Activated CD4-positive, CD25-positive, alpha-beta regulatory T cell treated with anti-CD3 and anti-CD28 coated beads, Interleukin-2, amount 50 U/mL, for 16 hours (primary cell): ENCODE results near the gene SDK2.
"Not testable (repeated sequence)": the region's sequence is repeated elsewhere in the genome, so short reads cannot be mapped to it uniquely, and the experiment has no call there.

Experiments
- DNase-seq: peaks from one replicate; pipeline ENCODE4 v3.0.0-alpha.2; 2020; ENCODE audit warnings: low read depth, low spot score

Gene SDK2

DNA sequence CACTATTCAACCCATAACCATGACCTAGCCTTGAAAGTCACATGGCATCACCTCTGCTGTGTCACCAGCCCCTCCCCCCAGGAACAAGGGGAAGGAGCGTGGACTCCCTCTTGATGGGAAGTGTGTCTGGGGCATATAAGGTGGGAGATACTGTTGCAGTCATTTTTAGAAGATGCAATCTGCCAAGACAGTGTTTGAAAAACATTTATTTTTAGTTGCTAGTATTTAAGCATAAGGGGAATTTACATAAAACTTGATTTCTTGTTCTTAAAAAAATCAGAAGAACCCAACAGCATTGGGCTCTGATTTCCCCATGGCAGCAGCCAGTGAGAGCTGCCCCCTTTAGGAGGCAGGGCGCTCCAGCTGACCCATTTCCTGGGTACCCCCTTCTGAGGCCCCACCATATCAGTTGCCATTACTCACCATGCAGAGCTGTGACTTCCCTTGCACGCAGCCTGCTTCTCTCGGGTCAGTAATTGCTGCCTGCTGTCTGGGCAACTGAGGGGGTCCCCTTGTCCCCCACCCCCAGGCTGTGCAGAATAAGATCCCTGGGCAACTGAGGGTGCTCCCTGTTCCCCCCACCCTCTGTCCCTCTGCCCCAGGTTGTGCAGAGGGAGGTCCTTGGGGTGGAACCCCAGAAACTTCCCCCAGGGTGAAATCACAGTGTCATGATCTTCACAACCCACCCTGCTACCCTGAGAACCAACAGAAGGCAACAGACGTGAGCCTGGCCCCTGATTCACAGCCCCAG lies 320.7 kb downstream of the SDK2 start:
- no peak for DNase-seq

DNA sequence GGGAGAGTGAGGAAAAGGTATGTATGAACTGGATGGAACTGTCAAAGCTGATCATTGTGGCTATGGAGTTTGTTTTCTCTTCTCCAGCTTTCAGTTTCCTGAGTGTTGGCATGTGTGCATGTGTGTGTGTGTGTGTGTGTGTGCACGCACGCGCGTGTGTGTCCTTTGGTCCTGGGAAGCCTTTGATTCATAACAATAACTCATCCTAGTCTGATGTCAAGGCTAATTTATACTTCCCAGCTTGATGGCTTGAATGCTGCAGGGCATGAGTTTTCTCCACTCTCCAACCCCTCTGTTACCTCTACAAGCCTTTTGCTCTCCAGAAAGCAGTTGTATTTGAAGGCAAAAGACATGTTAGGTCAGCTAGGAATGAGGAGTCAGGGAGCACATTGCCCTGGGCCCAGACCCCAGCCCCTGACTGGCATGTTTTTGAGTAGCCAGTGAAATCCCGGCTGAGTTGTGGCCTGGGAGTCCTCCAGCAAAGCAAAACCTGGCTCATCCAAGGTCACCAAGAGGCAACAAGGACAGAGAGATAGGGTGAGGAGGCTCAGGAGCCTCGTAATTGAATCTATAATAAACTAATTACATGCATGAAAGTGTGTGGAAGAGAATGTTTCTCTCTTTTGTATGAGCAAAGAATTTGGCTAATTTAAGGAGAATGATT lies 323.5 kb downstream of the SDK2 start:
- DNase-seq = no peak

DNA sequence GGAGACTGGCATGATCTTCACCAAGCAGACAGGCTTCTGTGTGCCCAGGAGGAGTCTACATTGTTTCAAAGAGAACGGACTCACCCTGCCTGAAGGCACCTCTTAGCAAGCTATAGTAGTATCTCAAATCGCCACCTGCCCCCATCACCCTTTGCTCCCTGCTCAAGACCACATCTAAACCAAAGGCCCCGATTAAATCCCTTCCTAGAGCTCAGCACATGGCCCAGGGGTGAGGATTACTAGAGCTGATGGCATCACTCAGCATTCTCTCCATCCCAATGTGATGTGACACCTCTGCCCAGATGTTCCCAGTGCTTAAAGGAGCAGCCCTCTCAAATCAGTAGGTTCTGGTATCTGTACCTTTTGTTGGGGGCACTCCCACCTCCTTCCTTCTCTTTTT lies 324.5 kb downstream of the SDK2 start:
- no peak for DNase-seq

DNA sequence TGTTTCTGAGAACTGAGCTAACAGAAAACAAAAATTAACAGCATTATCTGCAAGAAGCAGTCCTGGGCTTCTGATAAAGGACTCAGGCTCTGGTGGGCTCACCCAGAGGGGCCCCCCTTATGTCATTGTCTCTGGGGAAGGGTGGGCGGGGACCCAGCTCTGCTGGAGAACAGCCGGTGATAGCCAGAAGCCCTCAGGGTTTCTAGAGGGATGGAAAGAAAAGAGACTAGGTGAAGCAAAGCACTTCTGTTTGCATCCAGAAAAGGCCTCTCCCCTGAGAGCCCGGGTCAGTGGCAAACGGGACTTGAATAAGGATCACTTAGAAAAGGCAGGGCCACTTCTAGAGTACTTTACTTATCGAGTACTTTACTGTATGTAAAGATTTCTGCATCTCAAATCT lies 325.4 kb downstream of the SDK2 start:
- DNase-seq = no peak

DNA sequence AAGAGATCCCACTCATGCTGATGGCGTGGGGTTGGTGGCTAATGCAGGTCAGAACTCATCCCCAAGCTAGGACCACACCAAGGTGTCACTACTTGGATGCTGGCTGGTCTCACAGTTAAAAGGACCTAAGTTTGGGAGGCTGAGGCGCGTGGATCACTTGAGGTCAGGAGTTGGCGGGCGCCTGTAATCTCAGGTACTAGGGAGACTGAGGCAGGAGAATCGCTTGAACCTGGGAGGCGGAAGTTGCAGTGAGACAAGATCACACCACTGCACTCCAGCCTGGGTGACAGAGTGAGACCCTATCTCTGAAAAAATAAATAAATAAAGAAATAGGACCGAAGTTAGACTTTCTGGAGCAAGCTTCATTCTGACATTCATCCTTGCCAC lies 325.8 kb downstream of the SDK2 start:
- DNase-seq = no peak

DNA sequence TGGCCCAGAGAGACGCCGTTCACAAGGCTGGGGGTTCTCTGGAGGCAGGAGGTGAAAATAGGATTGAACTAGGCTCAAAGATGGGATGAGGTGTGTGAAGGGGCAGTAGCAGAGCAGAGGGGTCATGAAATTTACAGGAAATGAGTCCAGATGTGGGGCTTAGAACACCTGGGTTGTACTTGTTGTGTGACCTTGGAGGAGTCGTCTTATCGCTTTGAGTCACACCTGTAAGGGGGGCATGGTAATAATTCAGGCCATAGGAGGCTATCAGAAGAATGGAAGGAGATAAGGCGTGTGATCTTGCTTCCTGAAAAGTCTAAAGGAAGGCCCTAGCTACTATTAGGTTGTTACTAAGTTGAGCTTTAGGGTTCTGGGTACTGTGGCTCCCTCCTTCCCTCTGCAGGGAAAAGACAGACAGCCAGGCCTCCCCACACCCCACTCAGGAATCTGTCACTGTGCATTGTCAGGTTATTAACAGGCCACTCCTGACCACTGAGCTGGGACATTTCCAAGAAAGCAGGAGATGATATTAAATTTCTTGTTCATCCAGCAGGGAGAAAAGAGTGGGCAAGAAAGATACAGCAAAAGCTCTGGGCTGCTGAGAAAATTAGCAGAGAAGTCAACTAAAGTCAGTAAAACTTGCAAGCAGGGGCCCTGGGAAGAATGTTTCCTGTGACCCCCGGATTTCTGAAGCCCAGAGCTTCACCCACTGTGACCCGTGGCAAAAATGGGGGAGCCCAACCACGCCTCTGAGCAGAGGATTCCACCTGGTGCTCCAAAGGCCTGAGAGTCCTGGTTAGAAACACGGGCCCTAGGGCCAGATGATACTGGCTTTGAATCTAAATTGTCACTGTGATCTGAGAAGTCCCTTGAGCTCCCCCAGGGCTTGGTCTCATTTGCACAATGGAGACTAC lies 326.5 kb downstream of the SDK2 start:
- DNase-seq = no peak

DNA sequence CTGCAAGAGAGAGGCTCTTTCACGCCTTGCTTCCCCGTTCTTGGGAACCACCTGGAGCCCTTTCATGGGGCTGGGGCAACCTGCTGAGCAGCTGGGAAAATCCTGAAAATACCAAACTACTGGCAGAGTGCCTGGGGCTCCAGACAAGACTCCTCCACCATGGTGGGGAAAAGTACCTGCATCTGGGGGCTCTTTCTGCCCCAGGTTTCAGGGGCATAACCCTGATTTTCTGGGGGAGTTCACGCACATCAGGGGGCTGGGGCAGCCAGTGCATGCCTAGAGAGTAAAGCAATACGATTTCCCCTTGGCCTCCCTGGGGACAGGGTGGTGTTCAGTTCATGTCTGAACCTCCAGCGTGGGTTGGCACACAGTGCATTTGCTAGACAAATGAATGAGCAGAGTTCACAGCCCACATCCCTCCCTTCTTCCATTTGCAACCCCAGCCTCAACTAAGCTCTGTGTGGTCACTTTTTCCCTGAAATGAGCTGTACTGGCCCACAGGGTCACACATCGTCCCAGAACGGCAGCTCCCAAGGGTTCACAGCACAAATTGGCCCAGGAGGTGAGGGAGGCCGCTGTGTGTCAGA lies 327.2 kb downstream of the SDK2 start:
- DNase-seq = no peak

DNA sequence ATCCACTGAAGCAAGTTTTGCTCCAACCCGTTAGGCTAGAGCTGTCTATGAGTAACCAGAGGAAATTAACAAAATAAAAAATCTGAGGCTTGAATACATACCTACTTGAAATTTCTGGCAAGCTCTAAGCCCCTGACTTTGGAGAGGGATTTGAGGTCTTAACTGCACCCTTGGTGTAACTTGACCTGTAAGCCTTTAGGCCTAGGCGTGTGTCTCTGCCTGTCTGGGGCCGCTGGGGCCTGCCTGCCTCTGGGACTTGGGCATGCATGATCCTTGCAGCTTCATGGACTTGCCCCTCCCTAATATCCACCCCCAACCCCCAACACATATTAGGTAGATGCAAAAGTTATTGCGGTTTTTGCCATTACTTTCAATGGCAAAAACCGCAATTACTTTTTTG lies 328.8 kb downstream of the SDK2 start:
- DNase-seq = no peak

DNA sequence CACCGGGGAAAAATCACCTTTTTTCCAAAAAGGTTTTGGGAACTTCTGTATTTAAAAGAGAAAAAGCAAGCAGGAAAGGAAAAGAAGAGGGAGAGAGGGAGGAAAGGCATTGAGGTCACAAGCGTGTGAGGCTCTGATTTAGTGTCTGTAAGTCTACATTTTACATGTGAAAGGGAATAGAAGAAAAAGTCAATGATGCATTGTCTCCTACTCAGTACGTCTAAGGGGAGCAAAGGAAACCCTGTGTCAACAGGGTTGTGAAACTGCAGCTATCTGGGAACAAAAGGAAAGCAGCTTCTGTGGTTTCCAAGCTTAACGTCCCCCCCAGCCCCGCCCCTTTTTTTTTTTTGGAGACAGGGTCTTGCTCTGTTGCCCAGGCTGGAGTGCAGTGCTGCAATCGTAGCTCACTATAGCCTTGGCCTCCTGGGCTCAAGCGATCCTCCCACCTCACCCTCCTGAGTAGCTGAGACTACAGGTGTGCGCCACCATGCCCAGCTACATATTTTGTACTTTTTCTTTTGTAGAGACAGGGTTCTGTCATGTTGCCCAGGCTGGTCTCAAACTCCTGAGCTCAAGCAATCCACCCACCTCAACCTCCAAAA lies 330.6 kb downstream of the SDK2 start:
- DNase-seq = no peak

DNA sequence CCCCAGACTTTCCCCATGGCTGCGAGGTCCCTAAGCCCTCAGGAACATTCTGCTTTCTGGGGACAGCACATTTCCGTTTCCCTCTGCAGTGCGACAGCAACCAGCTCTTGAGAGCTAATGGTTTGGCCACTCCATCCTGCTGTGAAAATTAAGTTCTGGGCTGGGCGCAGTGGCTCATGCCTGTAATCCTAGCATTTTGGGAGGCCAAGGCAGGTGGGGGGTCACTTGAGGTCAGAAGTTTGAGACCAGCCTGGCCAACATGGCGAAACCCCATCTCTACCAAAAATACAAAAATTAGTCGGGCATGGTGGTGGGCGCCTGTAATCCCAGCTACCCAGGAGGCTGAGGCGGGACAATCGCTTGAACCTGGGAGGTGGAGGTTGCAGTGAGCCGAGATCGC lies 331.4 kb downstream of the SDK2 start:
- DNase-seq = not testable (repeated sequence)

DNA sequence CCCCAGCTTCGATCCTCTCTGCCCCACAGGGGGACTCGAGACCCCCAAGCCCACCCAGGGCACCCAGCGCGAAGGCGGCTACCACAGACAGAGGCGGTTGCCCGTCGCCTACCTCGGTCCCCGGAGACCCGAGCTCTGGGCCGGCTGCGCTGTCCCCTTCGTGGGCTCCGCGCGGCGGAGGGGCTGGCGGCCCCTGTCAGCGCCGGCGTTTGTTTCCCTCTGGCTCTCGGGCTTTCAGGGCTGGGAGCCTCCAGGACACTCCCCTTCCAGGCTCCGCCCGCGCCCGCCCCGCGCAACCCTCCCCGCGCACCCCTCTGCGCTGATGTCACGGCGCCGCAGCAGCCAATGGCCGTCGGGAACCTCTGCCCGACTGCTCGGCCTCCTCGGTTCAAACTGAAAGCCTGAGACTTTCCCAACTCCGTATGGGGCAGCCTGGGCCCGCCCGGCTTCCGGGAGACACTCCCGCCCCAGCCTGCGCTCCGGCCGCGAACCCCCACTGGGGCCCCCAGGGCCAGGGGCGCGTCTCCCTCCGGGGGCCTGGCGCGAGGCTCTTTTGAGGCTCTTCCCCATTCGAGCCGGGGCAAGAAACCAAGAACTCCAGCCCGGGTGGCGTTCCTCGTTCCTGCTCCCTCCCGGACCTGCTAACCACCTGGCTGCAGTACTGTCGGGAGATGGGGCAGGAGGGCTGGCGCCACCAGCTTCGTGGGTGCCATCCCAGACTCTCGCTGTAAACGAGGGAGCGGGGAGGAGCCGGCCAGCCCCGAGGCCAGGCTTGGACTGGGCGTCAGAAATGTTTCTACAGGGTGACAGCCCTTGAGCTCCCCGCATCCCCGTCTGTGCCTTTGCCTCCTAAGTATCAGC lies 332.2 kb downstream of the SDK2 start, which contains the start of gene CDC42EP4:
CDC42EP4 (minus strand) TSS at position 221 of the 861 bp plus-strand sequence. CDS start 25,501 bp downstream, outside the sequence.
- DNase-seq = peak; percentile 58

DNA sequence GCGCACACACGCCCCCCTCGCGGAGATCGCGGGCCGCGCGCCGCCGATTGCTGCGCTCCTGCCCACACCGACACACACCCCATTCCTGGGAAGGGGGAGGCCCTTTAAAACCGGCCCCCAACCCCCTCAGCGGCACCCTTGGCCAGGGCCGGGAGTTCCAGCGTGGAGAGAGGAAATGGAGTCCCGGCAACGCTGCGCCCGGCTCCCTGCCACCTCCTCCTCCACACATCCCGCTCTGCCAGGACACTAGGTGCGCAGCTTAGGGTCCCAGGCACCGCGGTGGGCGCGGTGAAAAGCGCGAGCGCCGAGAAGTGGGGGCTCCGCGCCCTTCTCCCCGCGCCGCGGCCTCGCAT lies 332.8 kb downstream of the SDK2 start:
- DNase-seq = no peak

DNA sequence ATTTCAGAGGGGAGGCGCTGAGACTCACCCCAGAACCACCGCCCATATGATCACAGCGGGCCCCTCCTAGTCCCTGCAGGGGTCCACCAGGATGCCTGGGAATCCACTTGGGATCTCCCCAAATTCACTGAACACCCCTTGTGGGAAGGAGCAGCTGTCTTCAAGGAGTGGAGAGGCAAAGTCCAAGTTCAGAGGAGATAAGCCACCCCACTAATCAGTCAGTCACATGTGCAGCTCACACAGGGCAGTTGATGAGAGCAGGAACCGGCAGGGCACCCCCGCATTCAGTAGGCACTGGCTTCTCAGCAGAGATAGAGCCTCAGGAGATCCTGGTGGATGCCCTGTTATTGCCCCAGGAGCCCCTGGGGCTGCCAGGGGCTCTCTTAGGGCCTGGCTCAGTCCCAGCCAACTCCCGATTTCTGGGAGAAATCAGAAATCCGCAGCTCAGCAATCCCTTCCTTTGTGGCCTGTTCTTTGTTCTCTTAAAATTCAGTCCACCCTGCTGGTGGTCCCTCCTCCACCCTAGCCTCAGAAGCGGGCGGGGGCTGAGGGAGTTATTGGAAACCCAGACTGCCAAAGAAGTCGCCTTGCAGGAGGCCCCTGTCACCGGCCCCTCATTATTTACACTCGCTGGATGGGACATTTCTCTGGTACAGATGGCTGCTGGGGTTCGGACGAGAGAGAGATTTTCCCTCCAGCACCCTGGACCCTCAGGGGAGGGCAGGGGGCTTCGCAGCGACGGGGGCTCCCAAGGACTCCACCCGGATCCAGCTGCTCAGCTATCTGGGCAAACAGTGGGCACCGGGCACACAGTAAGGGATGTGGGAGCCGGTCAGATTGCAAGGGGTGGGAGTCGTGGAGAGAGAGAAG lies 334.3 kb downstream of the SDK2 start:
- DNase-seq = no peak

DNA sequence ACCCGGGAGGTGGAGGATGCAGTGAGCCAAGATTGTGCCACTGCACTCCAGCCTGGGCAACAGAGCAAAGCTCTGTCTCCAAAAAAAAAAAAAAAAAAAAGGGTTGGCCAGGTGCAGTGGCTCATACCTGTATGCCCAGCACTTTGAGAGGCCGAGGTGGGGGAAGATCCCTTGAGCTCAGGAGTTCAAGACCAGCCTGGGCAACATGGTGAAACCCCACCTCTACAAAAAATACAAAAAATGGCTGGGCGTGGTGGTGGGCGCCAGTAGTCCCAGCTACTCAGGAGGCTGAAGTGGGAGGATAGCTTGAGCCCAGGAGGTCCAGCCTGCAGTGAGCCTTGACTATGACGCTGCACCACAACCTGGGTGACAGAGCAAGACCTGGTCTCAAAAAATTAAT lies 335.3 kb downstream of the SDK2 start:
- DNase-seq = not testable (repeated sequence)

DNA sequence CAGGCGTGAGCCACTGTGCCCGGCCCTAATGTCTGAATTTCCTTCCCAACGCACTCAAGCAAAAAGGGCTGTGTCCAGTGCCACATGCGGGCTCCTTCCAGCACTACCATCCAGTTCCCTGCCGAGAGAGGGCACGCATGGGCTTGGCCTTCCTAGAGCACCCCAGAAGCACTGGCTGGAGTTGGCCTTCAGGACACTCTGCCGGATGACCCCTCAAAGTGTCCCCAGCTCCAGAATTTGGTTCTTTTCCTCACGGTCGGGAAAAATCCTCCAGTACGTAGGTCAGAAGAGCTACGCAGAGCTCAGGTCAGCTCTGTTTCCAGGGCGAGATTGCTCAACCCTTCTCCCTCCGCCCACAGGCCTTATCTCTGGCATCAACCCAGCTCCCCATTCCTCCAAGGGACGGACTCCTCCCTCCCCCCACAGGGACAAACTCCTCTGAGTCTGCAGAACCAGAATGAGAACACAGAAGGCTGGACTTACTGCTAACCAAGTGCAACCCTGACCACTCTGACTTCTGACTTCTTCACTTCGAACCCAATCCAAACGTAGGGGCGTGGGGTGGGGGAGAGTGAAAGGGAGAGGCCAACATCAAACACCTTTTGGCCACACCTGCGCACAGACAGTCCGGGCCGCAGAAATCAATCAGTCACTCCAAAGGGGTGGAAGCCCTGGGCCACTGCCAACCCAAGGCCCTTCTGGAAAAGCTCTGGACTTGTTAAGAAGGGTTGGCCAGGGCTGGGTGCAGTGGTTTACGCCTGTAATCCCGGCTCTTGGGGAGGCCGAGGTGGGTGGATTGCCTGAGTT lies 336.0 kb downstream of the SDK2 start:
- no peak for DNase-seq

DNA sequence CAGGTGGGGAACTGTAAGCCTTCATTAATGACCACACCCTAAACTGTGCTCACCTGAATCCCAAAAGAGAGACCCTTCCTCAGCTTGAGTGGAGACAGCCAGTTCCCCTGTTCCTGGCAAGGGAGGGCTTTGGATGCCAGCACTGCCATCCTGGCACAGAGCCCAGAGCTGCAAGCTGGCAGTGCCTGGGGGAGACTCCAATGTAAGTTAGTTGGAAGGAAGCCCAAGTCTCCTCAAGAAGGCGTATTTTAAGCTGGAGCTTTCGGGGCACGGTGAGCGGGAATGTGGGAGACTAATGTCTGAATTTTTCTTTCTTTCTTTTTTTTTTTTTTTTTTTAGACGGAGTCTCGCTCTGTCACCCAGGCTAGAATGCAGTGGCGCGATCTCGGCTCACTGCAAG lies 337.1 kb downstream of the SDK2 start:
- no peak for DNase-seq

DNA sequence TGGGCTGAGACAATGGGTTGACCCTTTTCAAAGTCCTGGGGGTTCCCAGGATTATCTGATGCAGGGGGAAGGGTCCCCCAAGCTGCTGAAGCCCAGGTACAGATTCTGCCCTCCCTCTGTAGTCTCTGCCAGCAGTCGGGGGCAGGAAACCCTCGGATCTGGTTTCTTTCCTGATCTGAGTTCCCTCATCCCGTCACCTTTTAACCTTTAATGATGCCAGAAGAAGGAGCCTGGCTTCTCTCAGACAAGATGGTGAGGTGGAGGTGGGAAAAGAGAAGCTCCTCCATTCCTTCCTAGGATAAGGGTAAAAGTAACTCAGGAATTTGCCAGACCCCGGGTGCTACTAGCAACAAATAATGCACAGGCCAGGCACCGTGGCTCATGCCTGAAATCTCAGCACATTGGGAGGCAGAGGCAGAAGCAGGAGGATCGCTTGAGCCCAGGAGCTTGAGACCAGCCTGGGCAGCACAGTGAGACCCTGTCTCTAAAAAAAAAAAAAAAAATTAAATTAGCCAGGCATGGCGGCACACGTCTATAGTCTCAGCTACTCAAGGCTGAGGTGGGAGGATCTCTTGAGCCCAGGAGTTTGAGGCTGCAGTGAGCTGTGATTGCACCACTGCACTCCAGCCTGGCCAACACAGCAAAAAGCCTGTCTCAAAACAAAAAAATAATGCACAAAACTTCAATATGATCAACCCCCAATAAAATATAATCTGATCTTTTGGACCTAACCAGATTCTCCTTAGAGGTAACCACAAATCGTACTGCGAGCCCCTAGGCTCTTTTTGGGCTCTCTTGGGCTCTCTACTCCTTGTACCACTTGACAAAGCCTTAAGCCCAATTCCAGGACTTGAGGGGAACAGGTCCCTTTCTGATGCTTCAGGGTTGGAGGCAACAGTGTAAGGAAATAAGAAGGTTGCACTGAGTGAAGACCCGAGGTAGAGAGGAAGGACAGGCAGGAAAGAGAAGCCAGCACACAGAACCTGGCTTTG lies 338.1 kb downstream of the SDK2 start:
- DNase-seq = no peak
